Measurements from ENCODE around the gene PRDM2.
A peak's percentile ranks its signal among the peaks of the same experiment; 100 is the strongest.

Gene PRDM2

GRCh38 chr1:13746342-13746741 is 46.4 kb downstream of the PRDM2 start:
- TF ChIP-seq CTCF (conservative IDR thresholded peaks at IDR 0.05) (no peak), ZFX (IDR thresholded peaks at IDR 0.05) (no peak)
- no peak overlapping the region for H3K27ac ChIP-seq

GRCh38 chr1:13748610-13749505 is 48.9 kb downstream of the PRDM2 start:
- peak overlapping the region; percentile 83 for H3K27ac ChIP-seq
- TF ChIP-seq CTCF (conservative IDR thresholded peaks at IDR 0.05) (peak; percentile 49), ZFX (IDR thresholded peaks at IDR 0.05) (no peak)

GRCh38 chr1:13749543-13750341 is 49.8 kb downstream of the PRDM2 start:
- H3K27ac ChIP-seq = peak overlapping the region; percentile 83
- TF ChIP-seq ZFX (IDR thresholded peaks at IDR 0.05) = peak; percentile 85
- no peak for TF ChIP-seq CTCF (conservative IDR thresholded peaks at IDR 0.05)

GRCh38 chr1:13751458-13751871 is 51.5 kb downstream of the PRDM2 start:
- TF ChIP-seq CTCF (conservative IDR thresholded peaks at IDR 0.05) (no peak), ZFX (IDR thresholded peaks at IDR 0.05) (no peak)
- H3K27ac ChIP-seq = no peak overlapping the region

GRCh38 chr1:13751985-13752384 is 52.0 kb downstream of the PRDM2 start:
- TF ChIP-seq CTCF (conservative IDR thresholded peaks at IDR 0.05) = no peak
- no peak for TF ChIP-seq ZFX (IDR thresholded peaks at IDR 0.05)
- H3K27ac ChIP-seq = no peak overlapping the region

- TF ChIP-seq CTCF (conservative IDR thresholded peaks at IDR 0.05) = no peak
- TF ChIP-seq ZFX (IDR thresholded peaks at IDR 0.05) = no peak
- no peak overlapping the region for H3K27ac ChIP-seq
These were observed 52.9 kb downstream of the PRDM2 start for GRCh38 chr1:13752852-13753251.

Measured in C4-2B (cell line).